Thyroid gland (tissue), 4 donors: Measurements from ENCODE around the gene WARS2. TPM values are rescaled to one million over a fixed set of nuclear protein-coding genes. Genes with fewer than 3 reads are reported as not detected.

Experiments
- DNase-seq, 2 donors: peaks; one replicate each; pipeline ENCODE4 v3.0.0-alpha.2; 2019
- H3K27ac ChIP-seq, 3 donors: fragments of 200-600 bp; sonication (generic); 1 replicate in 2 of 3; 2 replicates in 1 of 3; pipeline ENCODE4 v1.5.1; 2016 to 2019; ENCODE audit warnings: mild to moderate bottlenecking in 1 of 3, moderate library complexity in 1 of 3
- H3K27me3 ChIP-seq: fragments of 200-600 bp; sonication (generic); one replicate; pipeline ENCODE4 v1.5.1; 2019
- H3K36me3 ChIP-seq, 2 donors: fragments of 200-600 bp; sonication (generic); one replicate each; pipeline ENCODE4 v1.5.1; 2016 to 2019
- H3K4me1 ChIP-seq, 2 donors: fragments of 200-600 bp; sonication (generic); one replicate each; pipeline ENCODE4 v1.5.1; 2017 to 2019
- H3K4me3 ChIP-seq, 3 donors: fragments of 200-600 bp; sonication (generic); replicated peaks in 1 of 3; 1 replicate in 2 of 3; 2 replicates in 1 of 3; pipeline ENCODE4 v1.5.1; 2016; ENCODE audit warnings: mild to moderate bottlenecking in 1 of 3
- H3K9me3 ChIP-seq: fragments of 200-600 bp; sonication (generic); one replicate; pipeline ENCODE4 v1.5.1; 2017
- POLR2A ChIP-seq, 2 donors: fragments of 450-650 bp; IDR thresholded peaks; one replicate each; pipeline ENCODE4 v1.6.1; 2017; ENCODE audit warnings: antibody characterized with exemption in 2 of 2, mild to moderate bottlenecking in 2 of 2, moderate library complexity in 1 of 2
- WGBS, 2 donors: methylation state at CpG; one replicate each; pipeline ENCODE4 v1.1.5; 2017; 5-methylcytosine and 5-hydroxymethylcytosine counted together
- intact Hi-C: fragments of 100-400 bp; cut with DNase I; formaldehyde crosslinking; loops from one replicate; pipeline ENCODE4 v1.15.1; 2023
- total RNA-seq, 4 donors: library from RNA; depleted of rRNA; stranded (reverse); fragments of >200 nt; gene quantifications; one replicate each; pipeline ENCODE4 v1.2.3, GENCODE V29; 2016
- TF ChIP-seq, protein P1 (sequence below), 6 experiments: fragments of 200-600 bp in 3 of 6; fragments of 450-650 bp in 3 of 6; sonication (generic) in 3 of 6; IDR thresholded peaks; one replicate each; pipeline ENCODE4 v1.5.1; 2016 to 2019; ENCODE audit warnings: antibody characterized with exemption in 6 of 6, mild to moderate bottlenecking in 2 of 6, inconsistent platforms in 1 of 6, moderate library complexity in 1 of 6

Gene WARS2
- total RNA-seq, 4 donors from 2014 or later = 21.4 to 35.1 (median 26.2) TPM

GRCh38 chr1:119006406-119007279 lies 133.8 kb downstream of the WARS2 start:
- Histone ChIP-seq H3K27ac (no peak overlapping the region), H3K36me3 (no peaks in the 10 kb centered on the region), H3K27me3 (peaks cover 28% of the 10 kb centered on the region), H3K4me3 (no peak overlapping the region), H3K9me3 (no peaks in the 10 kb centered on the region), H3K4me1 (peaks cover 18 to 22% of the 10 kb centered on the region in 2 donors)
- no peak for DNase-seq
- WGBS, 2 donors = 8 to 10% methylated on average over 30 to 41 of the region's 81 CpGs
- intact Hi-C loops = no loop called here
- TF ChIP-seq POLR2A (IDR thresholded peaks at IDR 0.05) = no peak
- TF ChIP-seq, protein P1, sequence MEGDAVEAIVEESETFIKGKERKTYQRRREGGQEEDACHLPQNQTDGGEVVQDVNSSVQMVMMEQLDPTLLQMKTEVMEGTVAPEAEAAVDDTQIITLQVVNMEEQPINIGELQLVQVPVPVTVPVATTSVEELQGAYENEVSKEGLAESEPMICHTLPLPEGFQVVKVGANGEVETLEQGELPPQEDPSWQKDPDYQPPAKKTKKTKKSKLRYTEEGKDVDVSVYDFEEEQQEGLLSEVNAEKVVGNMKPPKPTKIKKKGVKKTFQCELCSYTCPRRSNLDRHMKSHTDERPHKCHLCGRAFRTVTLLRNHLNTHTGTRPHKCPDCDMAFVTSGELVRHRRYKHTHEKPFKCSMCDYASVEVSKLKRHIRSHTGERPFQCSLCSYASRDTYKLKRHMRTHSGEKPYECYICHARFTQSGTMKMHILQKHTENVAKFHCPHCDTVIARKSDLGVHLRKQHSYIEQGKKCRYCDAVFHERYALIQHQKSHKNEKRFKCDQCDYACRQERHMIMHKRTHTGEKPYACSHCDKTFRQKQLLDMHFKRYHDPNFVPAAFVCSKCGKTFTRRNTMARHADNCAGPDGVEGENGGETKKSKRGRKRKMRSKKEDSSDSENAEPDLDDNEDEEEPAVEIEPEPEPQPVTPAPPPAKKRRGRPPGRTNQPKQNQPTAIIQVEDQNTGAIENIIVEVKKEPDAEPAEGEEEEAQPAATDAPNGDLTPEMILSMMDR (IDR thresholded peaks at IDR 0.05) = no peak

DNA sequence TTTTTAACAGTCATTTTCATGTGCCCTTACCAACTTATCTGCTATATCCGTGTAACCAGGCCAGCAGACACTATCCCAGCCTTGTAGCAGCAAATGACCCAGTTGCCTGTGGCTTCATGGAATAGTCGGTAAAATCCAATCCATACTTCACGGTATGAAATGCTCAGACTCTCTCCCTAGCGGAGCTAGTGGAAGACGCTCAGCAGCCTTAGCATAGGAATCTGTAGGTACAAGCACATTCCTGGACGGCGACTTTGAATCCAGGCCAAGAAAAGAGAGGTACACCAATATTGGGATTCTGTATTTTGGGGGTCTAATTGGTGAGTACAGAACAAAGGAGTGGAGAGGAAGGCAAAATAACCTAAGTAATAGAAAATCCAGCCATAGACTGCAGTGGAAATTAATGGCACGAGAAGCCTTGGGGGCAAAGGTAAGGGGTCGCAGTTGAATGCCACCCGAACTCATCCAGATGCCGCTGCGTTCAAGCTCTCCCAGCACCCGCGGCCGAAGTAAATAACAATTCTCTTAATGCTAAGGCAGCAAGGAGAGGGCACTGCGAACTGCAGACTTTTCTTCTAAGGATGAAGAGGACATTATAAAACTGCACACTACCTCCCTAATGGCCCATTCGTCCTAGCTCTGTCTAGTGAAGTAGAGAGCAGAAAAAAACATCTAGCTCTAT lies 134.6 kb downstream of the WARS2 start:
- DNase-seq = no peak
- Histone ChIP-seq H3K27ac (no peak overlapping the region), H3K4me3 (no peak overlapping the region), H3K4me1 (peaks cover 18 to 30% of the 10 kb centered on the region in 2 donors), H3K27me3 (peaks cover 35% of the 10 kb centered on the region), H3K36me3 (no peaks in the 10 kb centered on the region), H3K9me3 (no peaks in the 10 kb centered on the region)
- WGBS, 2 donors = 18 to 20% methylated on average over 17 of the region's 17 CpGs
- intact Hi-C loops = no loop called here
- no peak for TF ChIP-seq POLR2A (IDR thresholded peaks at IDR 0.05)
- TF ChIP-seq, protein P1 (IDR thresholded peaks at IDR 0.05) = no peak

DNA sequence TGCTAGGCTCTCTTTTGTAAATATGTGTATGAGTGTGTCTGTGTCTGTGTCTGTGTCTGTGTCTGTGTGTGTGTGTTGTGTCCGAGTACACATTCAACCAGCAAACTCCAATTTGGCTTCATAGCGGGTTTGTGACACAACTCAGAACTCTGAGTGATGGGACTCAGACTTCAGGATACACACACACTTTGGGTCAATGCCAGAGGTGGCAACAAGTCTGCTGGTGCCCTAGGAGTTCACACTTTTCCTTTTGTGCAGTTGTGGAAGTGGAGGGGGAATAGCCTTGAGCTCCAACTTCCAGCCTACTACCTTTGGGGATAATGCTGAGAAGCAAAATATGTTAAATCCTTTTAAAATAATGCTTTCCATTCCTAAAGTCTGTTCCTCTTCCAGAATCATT lies 135.7 kb downstream of the WARS2 start:
- intact Hi-C loops = no loop called here
- H3K27me3 ChIP-seq = peaks cover 46% of the 10 kb centered on the region
- no peak for DNase-seq

GRCh38 chr1:119004129-119004527 lies 136.3 kb downstream of the WARS2 start:
- no peaks in the 10 kb centered on the region for H3K36me3 ChIP-seq
- no peak overlapping the region for H3K4me3 ChIP-seq
- no peak for TF ChIP-seq POLR2A (IDR thresholded peaks at IDR 0.05)
- TF ChIP-seq, protein P1 (IDR thresholded peaks at IDR 0.05) = no peak
- intact Hi-C loops = no loop called here
- WGBS, 2 donors = 29 to 35% methylated on average over 5 of the region's 5 CpGs
- DNase-seq = no peak
- peaks cover 18 to 38% of the 10 kb centered on the region in 2 donors for H3K4me1 ChIP-seq
- no peaks in the 10 kb centered on the region for H3K9me3 ChIP-seq
- H3K27ac ChIP-seq = no peak overlapping the region
- H3K27me3 ChIP-seq = peaks cover 47% of the 10 kb centered on the region

More for the DNA sequence above, 135.7 kb downstream of the WARS2 start:
- H3K36me3 ChIP-seq = no peaks in the 10 kb centered on the region
- H3K4me1 ChIP-seq = peaks cover 18 to 38% of the 10 kb centered on the region in 2 donors
- H3K27ac ChIP-seq = no peak overlapping the region
- 51 to 65% methylated on average over 2 of the region's 2 CpGs for WGBS, 2 donors
- TF ChIP-seq, protein P1 (IDR thresholded peaks at IDR 0.05) = no peak
- TF ChIP-seq POLR2A (IDR thresholded peaks at IDR 0.05) = no peak
- H3K4me3 ChIP-seq = no peak overlapping the region
- no peaks in the 10 kb centered on the region for H3K9me3 ChIP-seq
